ENCODE measurements around the gene BICD2.

Gene BICD2

GRCh38 chr9:92767066-92768054, 2.7 kb upstream of the BICD2 start:
- Histone ChIP-seq H3K27ac (no peak overlapping the region), H3K36me3 (replicated peaks) (no peaks in the 10 kb centered on the region), H3K27me3 (replicated peaks) (no peaks in the 10 kb centered on the region), H3K4me3 (ENCODE audit: low read depth, low read length) (no peak overlapping the region)
- in situ Hi-C loops (cut with HindIII; ENCODE audit: low pct_ligation_motif_present, low sequenced_read_pairs): no loop called here
- no peak for TF ChIP-seq CTCF (IDR thresholded peaks at IDR 0.05; ENCODE audit: low read depth, low read length, missing control alignments)
- DNase-seq: no peak

DNA sequence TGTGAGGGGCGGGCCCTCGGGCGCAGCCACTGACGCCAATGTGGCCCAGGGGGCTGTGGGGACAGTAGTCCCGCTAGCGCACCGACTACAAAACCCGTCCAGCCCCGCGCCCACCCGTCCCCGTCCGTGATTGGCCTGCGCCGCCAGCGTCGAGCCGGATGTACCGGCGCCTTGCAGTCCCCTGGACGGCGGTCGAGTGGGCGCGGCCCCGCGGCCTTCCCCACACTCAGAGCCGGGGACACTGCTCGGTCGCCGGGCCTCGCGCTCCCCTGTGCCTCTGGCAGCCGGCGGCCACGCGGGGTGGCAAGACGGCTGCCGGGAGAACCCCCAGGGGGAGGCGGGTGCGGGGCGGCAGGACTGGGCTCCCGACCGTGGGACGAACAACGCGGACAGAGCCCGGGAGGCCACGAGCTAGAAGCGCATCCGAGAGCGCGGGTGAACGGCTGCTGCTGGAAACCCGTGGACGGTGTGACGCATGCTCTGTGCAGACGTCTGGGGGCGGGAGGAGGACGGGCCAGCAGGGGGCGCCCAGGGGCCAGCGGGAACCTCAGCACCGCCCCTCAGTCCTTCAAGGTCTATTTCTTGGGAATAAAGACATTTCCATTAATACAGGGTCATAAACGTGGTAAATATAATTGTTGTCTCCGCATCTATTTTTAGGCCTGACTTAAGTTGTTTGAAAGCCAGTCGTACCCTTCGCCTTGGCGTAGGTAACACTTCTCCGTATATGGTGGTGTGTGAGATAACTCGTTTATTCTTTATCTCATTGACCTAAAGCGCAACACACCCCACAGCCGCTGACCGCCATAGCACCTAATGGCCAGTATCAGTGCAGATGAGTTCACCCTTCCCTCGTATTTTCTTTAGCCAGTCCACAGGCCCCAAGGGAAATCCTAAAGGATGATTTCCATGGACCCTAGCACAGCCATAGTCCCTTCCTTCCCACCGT, 629 bp upstream of the BICD2 start:
- Histone ChIP-seq H3K36me3 (replicated peaks) (no peaks in the 10 kb centered on the region), H3K27ac (peak overlapping the region; percentile 95), H3K27me3 (replicated peaks) (no peaks in the 10 kb centered on the region), H3K4me3 (ENCODE audit: low read depth, low read length) (peak overlapping the region; percentile 60)
- DNase-seq: peak; percentile 94
- TF ChIP-seq CTCF (IDR thresholded peaks at IDR 0.05; ENCODE audit: low read depth, low read length, missing control alignments): peak; percentile 97
- in situ Hi-C loops (cut with HindIII; ENCODE audit: low pct_ligation_motif_present, low sequenced_read_pairs): no loop called here

- H3K4me3 ChIP-seq (ENCODE audit: low read depth, low read length): peak overlapping the region; percentile 95
- H3K27ac ChIP-seq: no peak overlapping the region
- H3K36me3 ChIP-seq (replicated peaks): no peaks in the 10 kb centered on the region
- in situ Hi-C loops (cut with HindIII; ENCODE audit: low pct_ligation_motif_present, low sequenced_read_pairs): no loop called here
- H3K27me3 ChIP-seq (replicated peaks): no peaks in the 10 kb centered on the region
- TF ChIP-seq CTCF (IDR thresholded peaks at IDR 0.05; ENCODE audit: low read depth, low read length, missing control alignments): no peak
- DNase-seq: no peak
These were observed 782 bp downstream of the BICD2 start for GRCh38 chr9:92763721-92764380.

DNA sequence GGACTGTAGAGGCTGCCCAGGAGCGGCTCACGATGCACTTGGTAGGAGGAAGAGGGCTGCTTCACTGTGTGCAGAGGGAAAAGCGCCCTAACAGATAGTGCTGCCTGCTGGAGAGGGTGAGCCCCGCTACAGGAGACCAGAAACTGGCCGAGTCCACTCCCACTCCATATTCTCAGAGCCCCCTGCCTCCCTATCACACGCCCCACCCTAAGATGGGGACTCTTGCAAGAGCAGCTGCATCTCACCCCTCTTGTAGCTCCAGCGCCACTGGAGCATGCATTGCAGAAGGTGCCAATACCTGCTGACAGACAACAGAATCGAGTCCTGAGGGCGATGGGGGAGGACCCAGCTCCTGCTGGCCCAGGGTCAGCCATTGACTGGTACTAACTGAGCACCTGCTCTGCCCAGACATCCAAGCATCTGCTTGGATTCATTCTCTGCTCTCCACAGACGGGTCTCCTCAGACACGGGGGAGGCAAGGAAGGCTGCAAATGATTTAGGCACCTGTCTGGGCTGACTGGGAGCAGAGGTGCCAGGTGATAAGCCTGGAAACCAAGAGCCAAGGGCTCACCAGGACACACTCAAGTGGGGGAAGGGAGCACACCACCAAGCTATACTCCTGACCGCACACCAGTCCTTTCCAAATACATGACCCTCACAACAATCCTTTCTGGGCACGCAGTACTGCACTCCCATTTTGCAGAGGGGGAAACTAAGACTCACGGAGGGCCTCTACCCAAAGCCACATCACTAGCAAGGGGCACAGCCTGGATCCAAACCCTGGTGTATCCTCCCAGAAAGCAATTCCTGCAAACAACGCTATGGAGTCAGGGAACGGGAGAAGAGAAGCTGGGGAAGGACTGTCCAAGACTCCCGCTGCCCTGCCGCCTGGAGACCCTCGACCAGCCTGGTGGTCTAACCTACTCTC, 1.6 kb downstream of the BICD2 start:
- Histone ChIP-seq H3K27ac (no peak overlapping the region), H3K36me3 (replicated peaks) (no peaks in the 10 kb centered on the region), H3K27me3 (replicated peaks) (no peaks in the 10 kb centered on the region), H3K4me3 (ENCODE audit: low read depth, low read length) (peak overlapping the region; percentile 95)
- no peak for TF ChIP-seq CTCF (IDR thresholded peaks at IDR 0.05; ENCODE audit: low read depth, low read length, missing control alignments)
- in situ Hi-C loops (cut with HindIII; ENCODE audit: low pct_ligation_motif_present, low sequenced_read_pairs): no loop called here
- no peak for DNase-seq

DNA sequence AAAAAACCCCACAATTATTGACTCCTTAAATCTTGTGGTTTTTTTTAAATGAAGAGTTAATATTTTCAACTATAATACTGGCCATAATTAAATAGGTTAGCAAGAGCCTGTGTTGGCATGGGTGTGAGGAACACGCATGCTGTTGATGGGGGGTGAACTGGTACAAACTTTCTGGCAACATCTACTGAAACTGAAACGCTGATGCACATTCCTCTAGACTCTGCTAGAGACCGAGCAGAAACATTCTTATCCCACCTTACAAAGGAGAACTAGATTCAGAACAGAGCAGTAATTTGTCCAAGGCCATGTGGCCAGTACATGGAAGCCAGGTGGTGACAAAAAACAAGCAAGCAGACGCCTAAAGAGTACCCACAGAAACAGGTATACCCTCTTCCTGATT, 2.4 kb downstream of the BICD2 start:
- in situ Hi-C loops (cut with HindIII; ENCODE audit: low pct_ligation_motif_present, low sequenced_read_pairs): no loop called here
- no peak overlapping the region for H3K4me3 ChIP-seq (ENCODE audit: low read depth, low read length)
- H3K27me3 ChIP-seq (replicated peaks): no peaks in the 10 kb centered on the region
- no peaks in the 10 kb centered on the region for H3K36me3 ChIP-seq (replicated peaks)
- no peak for TF ChIP-seq CTCF (IDR thresholded peaks at IDR 0.05; ENCODE audit: low read depth, low read length, missing control alignments)
- no peak overlapping the region for H3K27ac ChIP-seq
- DNase-seq: no peak

Measured in brain microvascular endothelial cell (primary cell).